Kidney (tissue), 14 donors: ENCODE measurements around the gene DVL1. TPM values are rescaled to one million over a fixed set of nuclear protein-coding genes. Genes with fewer than 3 reads are reported as not detected.
A peak's percentile ranks its signal among the peaks of the same experiment; 100 is the strongest.

ENCODE experiments used
- DNase-seq, 5 donors: peaks; one replicate each; pipeline ENCODE4 v3.0.0-alpha.2; 2013 to 2020
- FAIRE-seq: peaks from 2 replicates; lab custom pipeline; 2012; peaks lifted over from hg19 to GRCh38; lab: Jason Lieb, UNC
- H3K27ac ChIP-seq, 2 donors: one replicate each; pipeline ENCODE4 v1.7.0; 2013; ENCODE audit warnings: low read depth in 2 of 2, low read length in 2 of 2, inconsistent platforms in 1 of 2
- H3K27me3 ChIP-seq: one replicate; pipeline ENCODE4 v1.7.1; 2013; ENCODE audit warnings: low read length, inconsistent platforms; ENCODE audit not compliant: control insufficient read depth, insufficient read depth
- H3K36me3 ChIP-seq, 3 donors: one replicate each; pipeline versions ENCODE4 v1.7.0 to v1.7.1; 2013; ENCODE audit warnings: low read length in 3 of 3, control low read depth in 1 of 3, inconsistent platforms in 1 of 3; ENCODE audit not compliant: insufficient read depth in 3 of 3, control insufficient read depth in 2 of 3
- H3K4me1 ChIP-seq, 3 donors: one replicate each; pipeline versions ENCODE4 v1.7.0 to v1.7.1; 2013; ENCODE audit warnings: low read length in 3 of 3, inconsistent platforms in 1 of 3, low read depth in 1 of 3; ENCODE audit not compliant: control insufficient read depth in 2 of 3, insufficient read depth in 2 of 3
- H3K4me3 ChIP-seq, 3 donors: one replicate each; pipeline versions ENCODE4 v1.7.0 to v1.8.1; 2013; ENCODE audit warnings: low read length in 3 of 3, control low read depth in 1 of 3, inconsistent platforms in 1 of 3
- H3K9ac ChIP-seq, 3 donors: one replicate each; pipeline versions ENCODE4 v1.7.0 to v1.7.1; 2013; ENCODE audit warnings: low read length in 3 of 3, control low read depth in 1 of 3, inconsistent platforms in 1 of 3
- H3K9me3 ChIP-seq, 3 donors: one replicate each; pipeline versions ENCODE4 v1.7.0 to v1.7.1; 2013; ENCODE audit warnings: low read length in 3 of 3, control low read depth in 1 of 3, inconsistent platforms in 1 of 3; ENCODE audit not compliant: control insufficient read depth in 2 of 3, insufficient read depth in 1 of 3
- CTCF ChIP-seq: IDR thresholded peaks from 3 replicates; pipeline ENCODE4 v1.5.1; 2012; ENCODE audit warnings: mild to moderate bottlenecking, moderate library complexity, borderline replicate concordance; ENCODE audit not compliant: insufficient read depth; ENCODE audit errors: extremely low read depth
- intact Hi-C: fragments of 100-400 bp; cut with DNase I; formaldehyde crosslinking; loops from one replicate; pipeline ENCODE4 v1.11.1; 2022
- polyA plus RNA-seq: library from polyadenylated mRNA; stranded (reverse); fragments of 350-450 nt; fragmentation: Illumina TruSeq; extraction: RNeasy Lipid Tissue Mini Kit (QIAGEN cat#74804); gene quantifications from one replicate; pipeline ENCODE4 v1.2.3, GENCODE V29; 2014; ENCODE audit warnings: low read depth, low replicate concordance; ENCODE audit not compliant: insufficient read depth
- total RNA-seq: library from RNA; stranded (reverse); fragmentation: NEBNext Ultra II Directional; extraction: Animal tissue kit (Norgen Biotek cat#: 25700); gene quantifications from one replicate; pipeline ENCODE4 v1.2.1, GENCODE V29; 2021
- donor health status: control.
- donor health status: control.
- donor health status: control.
- donor health status: control.
- donor health status: control.
- donor health status: DM: yes; HTN: yes; CAD: no.
- donor health status: Normal renal cell carcinoma (clear cell type).

DVL1 gene
- total and polyA plus RNA-seq, 2 donors from 2014 or later = 32.5 to 55.0 TPM

- Histone ChIP-seq H3K4me3 (no peak within 1 kb of the TSS), H3K9me3 (peaks cover 0 to 1% (median 0%) of the 10 kb centered on the region in 3 donors), H3K4me1 (peaks cover 0 to 7% (median 0%) of the 10 kb centered on the region in 3 donors), H3K27me3 (no peaks in the 10 kb centered on the region), H3K27ac (no peak within 1 kb of the TSS), H3K36me3 (peaks cover 0 to 3% (median 2%) of the 10 kb centered on the region in 3 donors), H3K9ac (peak within 1 kb of the TSS in 1 of 3 donors; percentile 40)
- FAIRE-seq = no peak
- TF ChIP-seq CTCF = no peak
- DNase-seq = no peak
- intact Hi-C loops = no loop called here
Observed at GRCh38 chr1:1331068-1331965, 17.9 kb downstream of the DVL1 start, which contains the start of gene TAS1R3. TSS of gene TAS1R3 (plus strand) at chr1:1331280. CDS start at chr1:1331346, 66 bp downstream.

- peaks cover 0 to 15% (median 4%) of the 10 kb centered on the region in 3 donors for H3K4me1 ChIP-seq
- no peaks in the 10 kb centered on the region for H3K27me3 ChIP-seq
- H3K27ac ChIP-seq = no peak overlapping the region
- peaks cover 0 to 3% (median 2%) of the 10 kb centered on the region in 3 donors for H3K36me3 ChIP-seq
- FAIRE-seq (no peak), DNase-seq (no peak)
- no peak overlapping the region for H3K4me3 ChIP-seq
- H3K9me3 ChIP-seq = peaks cover 0 to 1% (median 0%) of the 10 kb centered on the region in 3 donors
- H3K9ac ChIP-seq = peak overlapping the region in 1 of 3 donors; percentile 40
- TF ChIP-seq CTCF = no peak
- intact Hi-C loops = no loop called here
Observed at GRCh38 chr1:1330366-1331067, 18.7 kb downstream of the DVL1 start.

- Histone ChIP-seq H3K27ac (no peak overlapping the region), H3K4me3 (peak overlapping the region in 1 of 3 donors; percentile 4), H3K9me3 (peaks cover 0 to 1% (median 0%) of the 10 kb centered on the region in 3 donors), H3K4me1 (peaks cover 0 to 20% (median 6%) of the 10 kb centered on the region in 3 donors), H3K27me3 (no peaks in the 10 kb centered on the region), H3K9ac (no peak overlapping the region), H3K36me3 (peaks cover 0 to 2% (median 0%) of the 10 kb centered on the region in 3 donors)
- DNase-seq = no peak
- intact Hi-C loops = no loop called here
- no peak for FAIRE-seq
- TF ChIP-seq CTCF = no peak
Observed at GRCh38 chr1:1329304-1330210, 19.7 kb downstream of the DVL1 start.
